ENCODE measurements around the gene USP6NL.

DNA sequence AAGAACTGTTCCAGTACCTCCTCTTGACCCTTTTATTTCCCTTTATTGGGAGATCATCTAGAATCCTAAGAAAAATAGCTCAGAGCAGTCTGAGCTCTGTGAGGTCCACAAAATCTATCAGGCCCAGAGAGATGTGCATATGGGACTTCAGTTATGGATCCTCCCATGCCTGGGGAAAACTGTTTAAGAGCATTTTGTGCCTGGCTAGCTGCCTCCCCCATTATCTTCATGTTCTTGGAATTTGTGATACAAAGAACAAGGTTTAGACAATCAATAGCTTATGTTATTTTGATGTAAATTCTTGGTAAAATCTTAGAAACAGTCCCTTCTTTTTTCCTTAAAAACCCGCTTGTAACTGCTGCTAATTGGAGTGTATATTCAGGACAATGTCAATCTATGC lies 75.2 kb downstream of the USP6NL start:
- TF ChIP-seq CTCF (conservative IDR thresholded peaks at IDR 0.05): no peak
- no peak for TF ChIP-seq EZH2 (IDR thresholded peaks at IDR 0.05; ENCODE audit: low read depth)
